ENCODE data around the gene MYO19.

MYO19 gene

DNA sequence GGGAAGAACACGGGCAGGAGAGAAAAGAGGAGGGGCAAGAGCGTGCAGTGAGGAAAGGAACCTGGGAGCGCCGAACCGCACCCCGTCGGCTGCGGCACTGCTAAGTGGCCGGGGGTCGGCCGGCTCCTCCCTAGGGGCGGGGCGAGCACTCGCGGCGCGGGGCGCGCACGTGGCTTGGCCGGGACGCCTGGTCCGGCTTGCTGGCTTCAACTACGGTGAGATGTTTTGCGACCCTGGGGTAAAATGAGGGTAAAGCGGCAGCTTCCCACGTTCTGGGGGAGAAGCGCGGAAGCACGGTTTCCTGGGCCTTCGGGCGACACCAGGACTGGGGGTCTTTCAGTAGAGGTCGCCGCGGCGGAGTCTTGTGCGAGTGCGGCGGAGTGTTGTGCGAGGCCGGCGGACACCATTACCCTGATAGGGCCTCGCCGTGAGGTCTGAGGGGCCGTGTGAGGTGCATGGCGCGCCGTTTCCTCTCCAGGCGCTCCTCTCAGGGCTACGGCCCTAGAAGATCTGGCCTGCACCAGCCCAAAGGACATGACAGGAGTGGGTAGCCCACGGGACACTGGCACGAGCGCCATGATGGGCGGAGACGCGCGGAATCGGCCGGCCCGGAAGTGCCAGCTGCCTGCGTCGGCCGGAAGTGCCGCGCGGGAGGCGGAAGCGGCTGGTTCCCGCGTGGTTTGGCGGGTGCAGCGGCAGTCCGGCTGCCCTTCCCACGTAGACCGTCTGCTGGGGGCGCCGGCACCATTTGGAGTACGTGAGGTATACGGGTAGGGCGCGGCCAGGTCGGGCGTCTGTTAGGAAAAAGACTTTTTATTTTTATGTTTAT lies at the start of gene MYO19, which contains the start of gene PIGW (continued):
- TF ChIP-seq, protein P1, sequence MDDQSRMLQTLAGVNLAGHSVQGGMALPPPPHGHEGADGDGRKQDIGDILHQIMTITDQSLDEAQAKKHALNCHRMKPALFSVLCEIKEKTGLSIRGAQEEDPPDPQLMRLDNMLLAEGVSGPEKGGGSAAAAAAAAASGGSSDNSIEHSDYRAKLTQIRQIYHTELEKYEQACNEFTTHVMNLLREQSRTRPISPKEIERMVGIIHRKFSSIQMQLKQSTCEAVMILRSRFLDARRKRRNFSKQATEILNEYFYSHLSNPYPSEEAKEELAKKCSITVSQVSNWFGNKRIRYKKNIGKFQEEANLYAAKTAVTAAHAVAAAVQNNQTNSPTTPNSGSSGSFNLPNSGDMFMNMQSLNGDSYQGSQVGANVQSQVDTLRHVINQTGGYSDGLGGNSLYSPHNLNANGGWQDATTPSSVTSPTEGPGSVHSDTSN (CRISPR knock-in tag; IDR thresholded peaks at IDR 0.05): peak; percentile 44; the same call in 1 of the 2 replicates
- 0 out of 2 replicates have a peak, but pooled peaks have one; percentile 58 for TF ChIP-seq REPIN1 (tag by site-specific recombination; IDR thresholded peaks at IDR 0.05; ENCODE audit: low read depth)
- TF ChIP-seq ZNF416 (tag by site-specific recombination; IDR thresholded peaks at IDR 0.05): no peak
- no peak for TF ChIP-seq TRIM28 (IDR thresholded peaks at IDR 0.05; ENCODE audit: borderline replicate concordance, low read length)

DNA sequence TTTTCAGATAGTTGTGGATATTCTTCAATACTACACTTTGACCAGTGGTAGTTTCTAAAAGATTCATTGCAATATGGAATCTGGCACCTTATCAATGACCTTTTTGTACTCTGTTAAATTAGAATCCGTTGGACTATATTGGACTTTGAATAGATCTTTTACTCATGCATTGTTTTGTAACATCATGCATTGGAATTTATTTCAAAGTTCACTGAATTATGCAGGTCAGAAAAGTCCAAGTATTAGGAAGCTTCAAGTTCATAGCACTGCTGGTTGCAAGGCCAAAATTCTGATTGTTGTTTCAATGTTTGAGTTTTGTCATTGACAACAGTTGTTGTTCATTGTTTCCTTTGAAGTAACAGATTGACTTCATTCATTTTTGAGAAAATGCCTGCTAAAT lies 49.1 kb upstream of the MYO19 start:
- Histone ChIP-seq H3K9me3 (ENCODE audit: control insufficient read depth, insufficient read depth, low read depth, low read length) (no peaks in the 10 kb centered on the region), H3K27ac (ENCODE audit: extremely low read depth, low read depth, low read length) (no peak overlapping the region), H3K36me3 (ENCODE audit: control insufficient read depth in 2 of 2, insufficient read depth in 1 of 2, low read length in 2 of 2) (peaks cover 93 to 97% of the 10 kb centered on the region in 2 experiments), H3K4me3 (ENCODE audit: low read depth, low read length) (no peak overlapping the region), H3K4me1 (ENCODE audit: control insufficient read depth, insufficient read depth, low read length) (no peaks in the 10 kb centered on the region)
- TF ChIP-seq, protein P2, sequence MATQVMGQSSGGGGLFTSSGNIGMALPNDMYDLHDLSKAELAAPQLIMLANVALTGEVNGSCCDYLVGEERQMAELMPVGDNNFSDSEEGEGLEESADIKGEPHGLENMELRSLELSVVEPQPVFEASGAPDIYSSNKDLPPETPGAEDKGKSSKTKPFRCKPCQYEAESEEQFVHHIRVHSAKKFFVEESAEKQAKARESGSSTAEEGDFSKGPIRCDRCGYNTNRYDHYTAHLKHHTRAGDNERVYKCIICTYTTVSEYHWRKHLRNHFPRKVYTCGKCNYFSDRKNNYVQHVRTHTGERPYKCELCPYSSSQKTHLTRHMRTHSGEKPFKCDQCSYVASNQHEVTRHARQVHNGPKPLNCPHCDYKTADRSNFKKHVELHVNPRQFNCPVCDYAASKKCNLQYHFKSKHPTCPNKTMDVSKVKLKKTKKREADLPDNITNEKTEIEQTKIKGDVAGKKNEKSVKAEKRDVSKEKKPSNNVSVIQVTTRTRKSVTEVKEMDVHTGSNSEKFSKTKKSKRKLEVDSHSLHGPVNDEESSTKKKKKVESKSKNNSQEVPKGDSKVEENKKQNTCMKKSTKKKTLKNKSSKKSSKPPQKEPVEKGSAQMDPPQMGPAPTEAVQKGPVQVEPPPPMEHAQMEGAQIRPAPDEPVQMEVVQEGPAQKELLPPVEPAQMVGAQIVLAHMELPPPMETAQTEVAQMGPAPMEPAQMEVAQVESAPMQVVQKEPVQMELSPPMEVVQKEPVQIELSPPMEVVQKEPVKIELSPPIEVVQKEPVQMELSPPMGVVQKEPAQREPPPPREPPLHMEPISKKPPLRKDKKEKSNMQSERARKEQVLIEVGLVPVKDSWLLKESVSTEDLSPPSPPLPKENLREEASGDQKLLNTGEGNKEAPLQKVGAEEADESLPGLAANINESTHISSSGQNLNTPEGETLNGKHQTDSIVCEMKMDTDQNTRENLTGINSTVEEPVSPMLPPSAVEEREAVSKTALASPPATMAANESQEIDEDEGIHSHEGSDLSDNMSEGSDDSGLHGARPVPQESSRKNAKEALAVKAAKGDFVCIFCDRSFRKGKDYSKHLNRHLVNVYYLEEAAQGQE (tag by site-specific recombination; IDR thresholded peaks at IDR 0.05): no peak
- TF ChIP-seq ZNF155 (tag by site-specific recombination; IDR thresholded peaks at IDR 0.05) (no peak), ZNF202 (tag by site-specific recombination; IDR thresholded peaks at IDR 0.05; ENCODE audit: borderline replicate concordance) (no peak), ZNF670 (tag by site-specific recombination; IDR thresholded peaks at IDR 0.05; ENCODE audit: low read depth) (no peak), ZNF558 (tag by site-specific recombination; IDR thresholded peaks at IDR 0.05) (no peak), ZNF211 (tag by site-specific recombination; IDR thresholded peaks at IDR 0.05; ENCODE audit: low read depth) (no peak), ZNF600 (tag by site-specific recombination; IDR thresholded peaks at IDR 0.05) (no peak), ZNF114 (tag by site-specific recombination; IDR thresholded peaks at IDR 0.05) (no peak)
- TF ChIP-seq, protein P3, sequence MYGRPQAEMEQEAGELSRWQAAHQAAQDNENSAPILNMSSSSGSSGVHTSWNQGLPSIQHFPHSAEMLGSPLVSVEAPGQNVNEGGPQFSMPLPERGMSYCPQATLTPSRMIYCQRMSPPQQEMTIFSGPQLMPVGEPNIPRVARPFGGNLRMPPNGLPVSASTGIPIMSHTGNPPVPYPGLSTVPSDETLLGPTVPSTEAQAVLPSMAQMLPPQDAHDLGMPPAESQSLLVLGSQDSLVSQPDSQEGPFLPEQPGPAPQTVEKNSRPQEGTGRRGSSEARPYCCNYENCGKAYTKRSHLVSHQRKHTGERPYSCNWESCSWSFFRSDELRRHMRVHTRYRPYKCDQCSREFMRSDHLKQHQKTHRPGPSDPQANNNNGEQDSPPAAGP (tag by site-specific recombination; IDR thresholded peaks at IDR 0.05): no peak
- TF ChIP-seq, protein P4, sequence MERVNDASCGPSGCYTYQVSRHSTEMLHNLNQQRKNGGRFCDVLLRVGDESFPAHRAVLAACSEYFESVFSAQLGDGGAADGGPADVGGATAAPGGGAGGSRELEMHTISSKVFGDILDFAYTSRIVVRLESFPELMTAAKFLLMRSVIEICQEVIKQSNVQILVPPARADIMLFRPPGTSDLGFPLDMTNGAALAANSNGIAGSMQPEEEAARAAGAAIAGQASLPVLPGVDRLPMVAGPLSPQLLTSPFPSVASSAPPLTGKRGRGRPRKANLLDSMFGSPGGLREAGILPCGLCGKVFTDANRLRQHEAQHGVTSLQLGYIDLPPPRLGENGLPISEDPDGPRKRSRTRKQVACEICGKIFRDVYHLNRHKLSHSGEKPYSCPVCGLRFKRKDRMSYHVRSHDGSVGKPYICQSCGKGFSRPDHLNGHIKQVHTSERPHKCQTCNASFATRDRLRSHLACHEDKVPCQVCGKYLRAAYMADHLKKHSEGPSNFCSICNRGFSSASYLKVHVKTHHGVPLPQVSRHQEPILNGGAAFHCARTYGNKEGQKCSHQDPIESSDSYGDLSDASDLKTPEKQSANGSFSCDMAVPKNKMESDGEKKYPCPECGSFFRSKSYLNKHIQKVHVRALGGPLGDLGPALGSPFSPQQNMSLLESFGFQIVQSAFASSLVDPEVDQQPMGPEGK (tag by site-specific recombination; IDR thresholded peaks at IDR 0.05): no peak
- ChIA-PET POLR2A (no interaction called here), CTCF (interaction anchor here (0.6 to 0.7 kb wide), 4 partner anchors 10 to 622 kb away, joined by 3 to 4 read pairs (median 3); no protein-coding TSS in a partner anchor)

DNA sequence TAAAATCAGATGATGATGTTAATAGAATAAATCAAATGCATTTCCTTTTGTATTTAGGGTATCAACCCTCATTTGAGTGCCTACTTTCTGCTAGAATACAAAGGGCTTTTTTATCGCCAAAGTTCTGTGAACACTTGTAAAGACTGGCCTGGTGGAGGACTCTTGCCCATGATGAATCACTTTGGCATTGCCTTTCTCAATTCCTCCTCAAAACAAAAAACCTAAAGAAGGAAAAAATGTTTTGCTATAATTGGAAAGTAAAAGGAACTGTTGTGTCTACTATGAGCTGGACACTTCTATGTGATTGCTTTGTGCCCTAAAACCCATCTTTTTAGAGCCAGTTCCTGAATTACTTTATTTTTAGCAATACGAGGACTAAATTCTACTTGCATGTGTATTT lies 44.0 kb upstream of the MYO19 start:
- H3K27ac ChIP-seq (ENCODE audit: extremely low read depth, low read depth, low read length): no peak overlapping the region
- TF ChIP-seq ZFP41 (tag by site-specific recombination; IDR thresholded peaks at IDR 0.05; ENCODE audit: borderline replicate concordance): no peak
- TF ChIP-seq, protein P5, sequence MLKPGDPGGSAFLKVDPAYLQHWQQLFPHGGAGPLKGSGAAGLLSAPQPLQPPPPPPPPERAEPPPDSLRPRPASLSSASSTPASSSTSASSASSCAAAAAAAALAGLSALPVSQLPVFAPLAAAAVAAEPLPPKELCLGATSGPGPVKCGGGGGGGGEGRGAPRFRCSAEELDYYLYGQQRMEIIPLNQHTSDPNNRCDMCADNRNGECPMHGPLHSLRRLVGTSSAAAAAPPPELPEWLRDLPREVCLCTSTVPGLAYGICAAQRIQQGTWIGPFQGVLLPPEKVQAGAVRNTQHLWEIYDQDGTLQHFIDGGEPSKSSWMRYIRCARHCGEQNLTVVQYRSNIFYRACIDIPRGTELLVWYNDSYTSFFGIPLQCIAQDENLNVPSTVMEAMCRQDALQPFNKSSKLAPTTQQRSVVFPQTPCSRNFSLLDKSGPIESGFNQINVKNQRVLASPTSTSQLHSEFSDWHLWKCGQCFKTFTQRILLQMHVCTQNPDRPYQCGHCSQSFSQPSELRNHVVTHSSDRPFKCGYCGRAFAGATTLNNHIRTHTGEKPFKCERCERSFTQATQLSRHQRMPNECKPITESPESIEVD (tag by site-specific recombination; IDR thresholded peaks at IDR 0.05): no peak
- peaks cover 66 to 87% of the 10 kb centered on the region in 2 experiments for H3K36me3 ChIP-seq (ENCODE audit: control insufficient read depth in 2 of 2, insufficient read depth in 1 of 2, low read length in 2 of 2)
- H3K9me3 ChIP-seq (ENCODE audit: control insufficient read depth, insufficient read depth, low read depth, low read length): no peaks in the 10 kb centered on the region
- no peaks in the 10 kb centered on the region for H3K4me1 ChIP-seq (ENCODE audit: control insufficient read depth, insufficient read depth, low read length)
- no peak overlapping the region for H3K4me3 ChIP-seq (ENCODE audit: low read depth, low read length)
- POLR2A ChIA-PET: no interaction called here
- CTCF ChIA-PET: interaction anchor here (0.6 to 1.1 kb wide), 4 partner anchors 10 to 286 kb away, joined by 3 read pairs; no protein-coding TSS in a partner anchor

Measured in HEK293 (cell line).